Skeletal muscle cell (primary cell): ENCODE results near the gene CC2D1B.

Experiments
- DNase-seq: peaks from one replicate; pipeline ENCODE4 v3.0.0-alpha.2; 2010; ENCODE audit warnings: low read depth
- H3K4me3 ChIP-seq: 2 replicates; pipeline ENCODE4 v1.5.1; 2011; ENCODE audit warnings: low read depth, mild to moderate bottlenecking, control low read depth, low read length, moderate library complexity

The CC2D1B gene

GRCh38 chr1:52321061-52321460 lies 44.9 kb downstream of the CC2D1B start:
- DNase-seq, result no peak
- H3K4me3 ChIP-seq, result no peak overlapping the region

- DNase-seq, result no peak
- no peak overlapping the region for H3K4me3 ChIP-seq
These were observed 59.6 kb downstream of the CC2D1B start for GRCh38 chr1:52306227-52307006.

- H3K4me3 ChIP-seq, result no peak overlapping the region
- no peak for DNase-seq
These were observed 60.4 kb downstream of the CC2D1B start for GRCh38 chr1:52305417-52306226.
